DMS 273 treated with DMSO at 0.1 percent for 48 hours (cell line): Measurements from ENCODE around the gene ARHGAP15.

Experiments used
- DNase-seq: peaks from one replicate; lab custom pipeline; 2025; lab: John Stamatoyannopoulos, UW

The ARHGAP15 gene

DNA sequence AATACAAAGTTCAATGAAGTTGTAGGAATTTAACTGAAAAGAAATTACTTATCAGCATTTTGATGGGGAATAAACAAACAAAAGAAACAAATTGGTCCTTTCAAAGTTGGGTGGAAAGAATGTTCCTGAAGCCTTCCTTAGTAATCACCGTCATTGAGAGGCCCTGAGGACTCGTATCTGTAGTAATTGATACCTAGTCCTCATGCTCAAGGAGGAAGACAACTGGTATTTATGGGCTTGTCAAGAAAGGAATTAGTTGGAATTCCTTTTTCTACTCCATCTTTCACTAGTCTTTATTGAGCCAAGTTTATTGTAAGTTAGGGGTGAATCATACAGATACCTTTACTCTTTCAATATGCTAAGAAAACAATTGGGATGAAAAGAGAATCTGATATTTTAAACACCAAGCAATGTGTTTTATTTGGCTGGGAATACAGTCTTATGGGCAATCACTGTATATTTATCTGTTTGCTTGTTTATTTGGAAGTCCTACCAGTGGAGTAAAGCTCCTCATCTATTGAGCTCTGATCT, 324.8 kb downstream of the ARHGAP15 start:
- DNase-seq: no peak

- DNase-seq: no peak
Observed at GRCh38 chr2:143455317-143455716, 326.1 kb downstream of the ARHGAP15 start.

DNA sequence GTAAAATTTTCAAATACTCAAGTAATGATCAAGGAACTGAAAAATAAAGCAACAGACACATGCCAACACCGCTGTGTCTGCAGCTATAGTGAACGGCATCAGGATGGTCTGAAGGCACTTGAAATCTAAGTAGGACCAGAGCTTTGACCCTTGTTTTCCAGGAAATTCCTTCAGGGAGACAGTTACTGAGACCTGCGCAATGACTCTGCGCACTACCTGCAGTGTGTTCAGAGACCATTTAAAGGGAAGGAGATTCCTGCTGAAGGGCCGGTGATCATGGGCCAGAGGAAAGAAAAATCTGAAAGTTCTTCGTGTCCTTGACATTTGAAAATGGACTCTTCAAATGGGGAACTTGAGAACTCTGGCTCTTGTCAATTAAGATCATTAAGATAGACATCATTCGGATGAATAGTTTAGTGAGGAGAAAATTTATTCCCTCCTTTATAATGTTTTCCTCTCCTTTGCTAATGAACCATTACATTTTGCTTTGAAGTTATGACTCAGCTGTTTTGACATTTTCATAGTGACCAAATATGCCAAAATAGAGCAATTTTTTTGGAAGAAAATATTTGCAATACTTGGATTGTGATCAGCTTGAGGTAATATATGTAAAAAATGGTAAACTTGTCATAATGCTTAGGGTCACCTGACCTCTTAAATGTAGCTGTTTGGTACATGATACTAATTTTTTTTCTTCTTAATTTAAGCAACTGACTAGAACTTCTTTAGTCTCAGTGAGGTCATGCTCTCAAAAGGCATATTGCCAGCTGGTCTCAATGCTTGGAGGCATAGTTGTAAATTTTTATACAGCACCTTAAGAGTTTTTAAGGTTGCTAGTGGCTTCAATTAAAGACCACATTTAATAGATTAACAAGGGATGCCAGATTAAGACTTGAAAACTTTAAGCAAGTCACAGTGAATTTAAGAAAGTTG, 329.3 kb downstream of the ARHGAP15 start:
- DNase-seq: no peak

GRCh38 chr2:143460382-143460781, 331.2 kb downstream of the ARHGAP15 start:
- DNase-seq: no peak

- DNase-seq: no peak
Observed at GRCh38 chr2:143463719-143464118, 334.5 kb downstream of the ARHGAP15 start.

DNA sequence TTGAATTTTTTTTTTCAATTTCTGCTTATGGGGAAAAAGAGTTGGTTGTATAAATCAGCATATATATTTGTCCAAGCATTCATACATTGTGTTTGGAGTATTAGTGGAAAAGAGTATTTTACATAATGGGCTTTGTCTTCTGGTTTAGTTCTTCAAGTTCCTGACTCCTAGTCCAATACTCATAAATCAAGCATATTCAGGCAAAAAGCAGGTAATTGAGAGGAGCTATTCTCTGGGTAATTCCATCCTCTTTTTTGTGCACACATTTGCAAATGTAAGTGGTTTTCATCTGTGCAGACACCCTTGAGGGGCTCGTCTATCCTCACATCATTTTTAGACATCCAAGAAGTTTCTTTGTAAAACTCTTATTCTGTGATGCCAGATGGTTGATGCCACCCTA, 337.2 kb downstream of the ARHGAP15 start:
- DNase-seq: no peak

DNA sequence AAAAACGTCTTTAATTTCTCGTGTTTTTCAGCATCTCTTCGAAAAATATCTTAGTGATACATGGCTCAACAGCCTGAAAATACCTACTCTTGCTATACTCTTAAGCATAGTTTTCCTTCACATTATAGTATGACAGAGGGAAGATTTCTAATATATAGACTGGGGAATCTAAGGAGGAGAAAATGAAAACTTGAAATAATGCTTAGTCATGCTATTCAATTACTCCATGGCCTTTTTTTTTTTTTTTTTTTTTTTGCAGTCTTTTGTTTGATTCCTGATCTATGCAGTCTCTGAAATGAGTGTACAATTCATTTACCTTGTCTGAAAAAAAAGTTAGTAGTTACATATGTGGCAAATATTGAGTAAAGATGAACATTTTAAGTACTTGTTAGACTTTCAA, 337.8 kb downstream of the ARHGAP15 start:
- no peak for DNase-seq

DNA sequence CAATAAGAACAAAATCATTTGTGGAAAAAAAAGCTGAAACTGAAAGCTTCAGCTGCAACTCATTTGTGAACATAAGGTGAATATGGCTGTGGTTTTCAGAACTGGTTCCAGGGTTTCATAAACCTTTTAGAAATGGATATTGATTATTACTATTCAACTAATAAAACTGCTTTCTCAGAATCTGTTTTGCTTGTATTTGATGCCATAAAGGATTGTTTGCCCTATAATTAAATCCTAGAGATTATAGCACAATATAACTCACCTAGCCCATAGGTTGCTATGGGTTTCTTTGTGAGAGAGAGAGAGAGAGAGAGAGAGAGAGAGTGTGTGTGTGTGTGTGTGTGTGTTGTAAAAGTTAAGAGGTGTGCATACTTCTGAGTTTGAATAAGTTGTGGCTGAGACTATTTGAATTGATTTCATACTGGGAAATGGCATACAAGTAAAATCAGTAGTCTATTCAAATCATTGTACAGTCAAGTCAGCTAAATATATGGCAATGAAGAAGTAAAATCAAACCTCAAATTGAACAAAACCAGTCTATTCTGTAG, 339.2 kb downstream of the ARHGAP15 start:
- no peak for DNase-seq

- no peak for DNase-seq
Observed at GRCh38 chr2:143469323-143469722, 340.1 kb downstream of the ARHGAP15 start.

- DNase-seq: no peak
Observed at GRCh38 chr2:143471550-143471949, 342.3 kb downstream of the ARHGAP15 start.

DNA sequence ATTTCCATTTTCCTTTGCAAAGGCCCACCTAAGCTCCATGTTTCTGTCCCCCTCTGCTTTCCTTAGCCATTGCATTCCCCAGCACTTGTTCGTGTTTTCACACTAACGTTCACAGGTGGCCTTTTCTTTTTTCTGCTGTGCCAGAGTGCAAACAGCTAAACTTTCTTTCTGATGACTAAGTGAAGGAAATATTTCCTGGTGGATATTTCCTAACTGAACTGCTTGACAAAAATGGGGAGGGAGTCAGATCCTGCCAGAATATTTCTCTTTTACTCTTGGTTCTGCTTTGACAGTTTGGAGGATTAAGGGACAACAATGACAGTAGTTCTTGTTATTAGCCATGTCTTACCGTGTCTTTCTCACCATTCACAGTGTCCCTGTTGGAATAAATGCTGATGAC, 344.0 kb downstream of the ARHGAP15 start:
- DNase-seq: no peak

GRCh38 chr2:143473820-143474219, 344.6 kb downstream of the ARHGAP15 start:
- DNase-seq: no peak

DNA sequence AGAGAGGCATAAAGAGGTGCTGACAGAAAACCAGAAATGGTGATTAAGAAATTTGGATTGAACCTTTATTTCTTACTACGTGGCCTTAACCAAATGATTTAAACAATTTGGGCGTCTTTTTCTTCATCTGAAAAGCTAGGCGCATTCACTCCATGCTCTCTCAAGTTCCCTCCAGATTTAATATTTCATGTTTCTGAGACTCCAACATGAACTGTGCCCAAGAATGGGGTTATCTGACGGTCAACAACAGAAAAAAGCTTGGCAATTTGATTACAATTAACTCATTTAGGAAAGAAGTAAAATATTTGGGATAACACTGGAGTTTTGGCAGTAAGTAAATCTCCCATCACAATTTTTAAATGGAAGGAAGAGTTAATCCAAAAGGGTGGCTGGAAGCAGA, 345.4 kb downstream of the ARHGAP15 start:
- no peak for DNase-seq

DNA sequence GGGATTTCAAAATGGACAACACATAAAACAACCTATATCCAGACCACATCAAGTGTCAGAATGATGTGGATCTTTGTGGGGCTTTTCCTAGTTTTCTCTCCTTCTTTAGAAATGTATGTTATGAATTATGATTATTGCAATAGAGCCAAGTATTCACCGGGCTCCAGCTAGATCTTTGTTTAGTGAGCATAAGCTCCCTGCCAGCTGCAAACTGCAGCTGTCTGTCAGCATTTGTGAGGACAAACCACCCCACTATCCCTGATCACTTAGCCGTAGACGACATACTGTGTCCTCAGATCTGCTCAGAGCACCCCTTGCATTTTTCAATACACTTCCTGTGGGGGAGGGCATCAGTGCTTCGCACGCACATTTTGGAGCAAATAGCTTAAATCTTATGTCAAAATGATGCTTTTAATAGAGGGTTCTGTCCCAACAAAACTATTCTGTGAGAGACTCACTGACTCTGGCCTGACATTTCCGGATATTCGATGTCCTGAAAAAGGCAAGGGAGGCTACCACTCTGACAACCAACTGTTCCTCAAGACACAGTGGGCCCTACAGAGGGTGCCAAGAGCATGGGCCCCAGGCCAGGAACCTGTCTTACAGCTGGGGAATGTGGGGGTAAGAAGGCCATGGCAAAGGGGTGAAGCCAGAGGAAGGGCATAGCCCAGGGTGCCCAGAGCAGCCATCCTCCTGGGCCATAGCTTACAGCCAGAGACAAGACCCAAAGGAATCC, 346.0 kb downstream of the ARHGAP15 start:
- no peak for DNase-seq

- DNase-seq: no peak
Observed at GRCh38 chr2:143476336-143477087, 347.3 kb downstream of the ARHGAP15 start.

DNA sequence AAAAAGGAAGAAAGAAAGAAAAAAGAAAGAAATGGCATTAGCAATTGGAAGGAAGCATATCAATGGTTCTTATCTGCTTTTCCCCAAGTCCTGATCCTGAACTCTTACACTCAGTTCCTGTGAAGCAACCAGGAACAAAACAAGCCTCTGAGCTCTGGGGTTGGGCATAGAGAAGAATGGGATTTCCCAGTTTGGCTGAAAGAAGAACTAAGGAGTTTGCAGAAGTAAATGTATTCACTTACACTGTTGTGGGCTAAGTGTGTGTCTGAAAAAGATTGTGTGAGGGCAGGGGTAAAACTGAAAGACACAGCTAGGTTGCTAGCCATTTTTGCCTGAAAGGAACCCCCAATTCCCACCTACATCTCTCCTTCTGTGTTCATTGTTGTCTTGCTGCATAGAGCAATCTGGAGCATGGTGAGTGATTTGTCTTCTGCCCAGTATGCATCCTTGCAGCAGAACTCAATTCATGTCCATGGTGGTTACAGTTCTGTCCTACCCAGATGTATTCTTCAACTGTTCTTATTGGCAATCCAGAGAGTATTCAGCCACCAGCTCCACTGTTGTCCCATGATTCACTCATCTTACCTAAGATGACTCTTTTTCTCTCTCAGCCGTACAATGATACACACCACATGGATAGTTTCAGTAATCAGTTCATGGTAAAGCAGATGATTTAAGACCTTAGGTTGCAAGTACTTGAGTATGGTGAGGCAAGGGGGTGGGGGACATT, 348.7 kb downstream of the ARHGAP15 start:
- DNase-seq: no peak

- DNase-seq: no peak
Observed at GRCh38 chr2:143480086-143480485, 350.9 kb downstream of the ARHGAP15 start.

- DNase-seq: no peak
Observed at GRCh38 chr2:143480601-143481236, 351.5 kb downstream of the ARHGAP15 start.

- no peak for DNase-seq
Observed at GRCh38 chr2:143481237-143481623, 352.0 kb downstream of the ARHGAP15 start.

GRCh38 chr2:143481733-143482132, 352.5 kb downstream of the ARHGAP15 start:
- DNase-seq: no peak

- no peak for DNase-seq
Observed at GRCh38 chr2:143482316-143482715, 353.1 kb downstream of the ARHGAP15 start.
